UCSD-AML1 (cell line): ENCODE results near the gene ST8SIA6.
A peak's percentile ranks its signal among the peaks of the same experiment; 100 is the strongest.
"Not testable (repeated sequence)": the region's sequence is repeated elsewhere in the genome, so short reads cannot be mapped to it uniquely, and the experiment has no call there.

ENCODE experiments used
- DNase-seq: peaks from one replicate; lab custom pipeline; 2025; ENCODE audit not compliant: unreplicated experiment; lab: John Stamatoyannopoulos, UW

ST8SIA6 gene

DNA sequence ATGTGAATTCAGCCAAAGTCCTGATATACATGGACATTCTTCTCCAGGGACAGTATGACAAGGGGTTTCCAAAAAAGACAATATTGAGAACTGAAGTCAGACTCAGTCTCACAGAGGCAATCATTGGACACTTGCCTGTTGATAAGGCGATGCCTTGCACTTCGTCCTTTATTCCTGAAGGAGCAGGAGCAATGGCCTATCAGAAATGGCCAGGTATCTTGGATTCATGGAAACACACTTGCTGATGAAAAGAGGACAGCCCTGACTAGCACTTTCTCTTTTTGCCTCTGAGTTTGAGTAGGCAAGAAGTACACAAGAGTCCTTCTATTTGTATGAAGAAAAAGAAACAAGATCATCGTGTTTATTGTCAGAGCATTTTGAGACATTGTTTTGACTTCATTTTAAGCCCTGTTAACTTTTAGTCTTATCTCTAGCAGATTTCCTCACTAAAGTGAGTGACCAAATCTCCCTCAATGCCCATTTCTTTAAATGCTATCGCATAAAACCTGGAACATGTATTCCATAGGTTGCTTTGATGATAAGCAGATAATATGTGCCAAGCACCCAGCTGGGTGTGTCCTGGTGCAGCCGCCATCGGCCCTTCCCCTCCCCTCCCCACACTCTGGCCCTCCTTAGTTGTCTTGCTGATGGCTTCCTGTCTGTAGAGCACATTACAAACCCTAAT, 26.6 kb downstream of the ST8SIA6 start:
- peak; percentile 44 for DNase-seq

DNA sequence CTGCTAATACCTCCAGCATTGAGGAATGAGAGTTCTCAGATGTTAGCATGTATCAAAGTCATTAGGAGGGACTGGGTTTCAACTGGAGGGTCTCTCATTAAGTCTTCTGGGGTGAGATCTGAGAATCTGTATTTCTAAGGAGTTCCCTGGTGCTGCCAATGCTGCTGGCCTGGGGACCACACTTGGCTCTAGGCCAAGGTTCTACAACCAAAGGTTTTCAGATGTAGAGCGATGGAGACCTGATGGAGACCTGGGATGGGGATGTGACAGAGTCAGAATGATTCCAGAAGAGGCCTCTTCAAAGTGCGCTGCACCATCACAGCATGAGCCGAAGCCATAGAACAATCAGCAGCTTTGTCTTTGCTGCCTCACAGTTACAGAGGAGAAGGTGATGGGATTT, 27.2 kb downstream of the ST8SIA6 start:
- no peak for DNase-seq

DNA sequence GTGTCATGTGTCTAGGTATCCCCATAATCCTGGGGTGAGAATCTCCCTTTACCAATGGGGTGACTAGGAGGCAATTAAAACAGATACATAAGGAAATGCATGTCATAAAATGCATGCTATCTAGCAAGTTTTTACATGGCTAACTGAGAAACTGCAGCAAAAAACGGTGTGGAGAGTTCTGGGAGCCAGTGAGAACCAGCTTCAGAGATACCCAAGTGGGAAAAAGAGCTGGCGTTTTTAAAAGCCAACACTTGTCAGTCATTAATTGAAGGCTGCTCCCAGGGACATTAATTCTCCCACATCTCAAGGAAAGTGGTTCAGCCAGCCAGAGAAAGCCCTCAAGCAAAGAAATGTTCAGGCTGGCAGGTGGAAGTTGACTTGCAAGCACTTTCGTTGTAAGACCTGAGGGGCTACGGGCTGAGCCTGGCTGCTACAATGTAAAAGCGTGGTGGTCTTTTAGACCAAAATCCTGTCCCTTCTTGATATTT, 28.1 kb downstream of the ST8SIA6 start:
- no peak for DNase-seq

DNA sequence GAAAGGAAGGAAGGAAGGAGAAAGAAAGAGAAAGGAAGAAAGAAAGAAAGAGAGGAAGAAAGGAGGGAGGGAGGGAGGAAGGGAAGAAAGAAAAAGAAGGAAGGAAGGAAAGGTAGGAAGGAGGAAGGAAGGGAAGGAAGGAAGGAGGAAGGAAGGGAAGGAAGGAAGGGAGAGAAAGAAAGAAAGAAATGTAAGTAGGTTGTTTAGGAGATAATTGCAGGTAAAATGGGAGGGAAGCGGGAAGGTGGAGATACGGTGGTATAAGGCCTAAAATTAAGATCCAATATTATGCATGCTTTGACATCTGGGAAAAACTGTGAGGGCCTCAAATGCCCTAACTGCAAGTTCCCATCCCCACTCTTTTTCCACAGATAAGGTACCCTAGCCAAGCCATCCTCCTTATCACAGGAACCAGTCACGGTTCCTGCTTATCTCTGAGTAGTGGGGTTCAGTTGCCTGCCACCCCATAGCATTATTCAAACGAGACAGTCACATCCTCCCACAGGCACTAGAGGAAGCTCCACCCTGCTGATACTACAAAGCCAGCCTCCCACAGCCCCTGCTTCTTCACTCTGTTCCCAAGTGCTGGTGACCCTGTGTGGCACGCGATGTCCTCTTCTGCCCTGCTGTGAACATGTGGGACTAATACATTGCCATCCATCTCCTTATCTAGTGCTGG, 28.7 kb downstream of the ST8SIA6 start:
- DNase-seq: peak; percentile 81

DNA sequence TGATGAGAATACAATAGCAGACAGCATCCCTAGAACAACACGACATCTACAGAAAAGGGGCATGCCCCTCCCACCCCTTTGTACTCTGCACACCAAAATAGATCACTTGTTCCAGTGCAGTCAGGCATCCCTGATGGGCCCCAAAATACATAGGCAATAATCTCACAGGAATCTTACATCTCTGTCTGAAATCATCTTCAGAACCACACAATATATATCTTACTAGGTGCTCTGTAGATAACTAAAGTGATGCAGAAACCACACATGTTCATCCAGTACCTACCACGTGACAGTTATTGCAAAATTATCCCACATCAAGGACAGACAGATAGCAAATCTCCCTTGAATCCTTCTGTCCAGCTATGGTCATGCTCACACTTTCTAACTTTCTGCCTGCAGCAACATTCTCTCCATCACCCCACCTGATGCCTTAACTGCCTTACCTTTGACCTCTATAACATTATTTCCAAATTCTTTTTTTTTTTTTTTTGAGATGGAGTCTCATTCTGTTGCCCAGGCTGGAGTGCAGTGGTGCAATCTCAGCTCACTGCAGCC, 30.7 kb downstream of the ST8SIA6 start:
- DNase-seq: no peak

DNA sequence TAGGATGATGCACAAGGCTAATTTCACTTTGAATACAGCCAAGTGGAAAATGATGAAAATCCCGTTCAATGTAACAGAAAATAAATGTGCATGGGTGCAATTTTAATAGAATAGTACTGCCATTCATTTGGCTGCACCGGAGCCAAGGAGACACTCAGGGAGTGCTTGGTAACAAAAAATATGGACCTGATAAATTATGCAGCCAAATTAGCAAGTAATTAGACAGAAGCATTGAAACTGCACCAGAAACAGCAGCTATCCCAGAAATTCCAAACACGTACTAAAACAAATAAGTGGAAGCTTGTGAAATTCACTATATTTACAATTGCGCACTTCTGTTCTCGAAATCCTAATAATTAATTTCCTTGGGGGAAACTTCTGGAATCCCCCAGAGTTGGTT, 31.5 kb downstream of the ST8SIA6 start:
- no peak for DNase-seq

DNA sequence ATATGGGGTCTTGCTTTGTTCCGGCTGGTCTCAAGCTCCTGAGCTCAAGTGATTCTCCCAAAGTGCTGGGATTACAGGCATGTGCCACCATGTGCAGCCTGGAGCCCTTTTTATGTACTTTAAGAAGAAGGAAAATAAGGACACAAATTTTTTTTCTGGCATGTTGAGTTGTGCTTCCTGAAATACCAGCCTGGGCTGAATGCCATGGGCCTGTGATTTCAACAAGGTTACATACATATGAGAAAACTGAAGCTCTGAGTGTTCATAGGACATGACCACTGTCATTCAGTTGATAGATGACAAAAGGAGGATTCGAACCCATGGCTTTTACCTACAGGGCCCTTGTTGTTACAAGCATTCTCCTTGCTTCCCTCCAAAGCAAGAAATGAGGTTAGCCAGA, 36.1 kb downstream of the ST8SIA6 start:
- no peak for DNase-seq

DNA sequence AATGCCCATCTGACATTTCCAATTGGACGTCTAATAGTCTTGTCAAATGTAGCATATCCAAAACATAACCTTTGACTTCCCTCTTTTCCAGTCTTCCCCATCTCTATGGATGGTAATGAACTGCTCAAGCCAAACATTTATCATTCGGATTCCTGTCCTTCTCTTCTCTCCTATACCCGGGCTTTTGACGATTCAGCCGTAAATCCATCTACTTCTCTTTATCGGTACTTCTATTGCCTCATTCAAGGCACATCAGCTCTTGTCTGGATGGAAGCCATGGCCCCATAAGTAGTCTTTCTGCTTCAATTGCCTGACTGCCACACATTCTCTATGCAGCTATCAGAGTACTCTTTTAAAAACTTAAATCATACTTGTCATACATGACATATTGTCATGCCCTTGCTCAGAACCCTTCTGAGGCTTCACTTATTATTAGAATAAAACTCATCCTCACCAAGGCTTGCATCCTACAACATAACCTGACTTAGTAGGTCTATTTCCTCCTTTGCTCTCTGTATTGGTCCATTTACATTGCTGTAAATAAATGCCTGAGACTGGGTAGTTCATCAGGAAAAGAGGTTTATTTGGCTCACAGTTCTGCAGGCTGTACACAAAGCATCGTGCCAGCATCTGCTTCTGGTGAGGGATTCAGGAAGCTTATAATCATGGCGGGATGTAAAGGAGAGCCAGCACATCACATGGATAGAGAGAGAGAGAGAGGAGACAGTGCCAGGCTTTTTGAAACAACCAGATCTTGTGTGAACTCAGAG, 37.8 kb downstream of the ST8SIA6 start:
- no peak for DNase-seq

DNA sequence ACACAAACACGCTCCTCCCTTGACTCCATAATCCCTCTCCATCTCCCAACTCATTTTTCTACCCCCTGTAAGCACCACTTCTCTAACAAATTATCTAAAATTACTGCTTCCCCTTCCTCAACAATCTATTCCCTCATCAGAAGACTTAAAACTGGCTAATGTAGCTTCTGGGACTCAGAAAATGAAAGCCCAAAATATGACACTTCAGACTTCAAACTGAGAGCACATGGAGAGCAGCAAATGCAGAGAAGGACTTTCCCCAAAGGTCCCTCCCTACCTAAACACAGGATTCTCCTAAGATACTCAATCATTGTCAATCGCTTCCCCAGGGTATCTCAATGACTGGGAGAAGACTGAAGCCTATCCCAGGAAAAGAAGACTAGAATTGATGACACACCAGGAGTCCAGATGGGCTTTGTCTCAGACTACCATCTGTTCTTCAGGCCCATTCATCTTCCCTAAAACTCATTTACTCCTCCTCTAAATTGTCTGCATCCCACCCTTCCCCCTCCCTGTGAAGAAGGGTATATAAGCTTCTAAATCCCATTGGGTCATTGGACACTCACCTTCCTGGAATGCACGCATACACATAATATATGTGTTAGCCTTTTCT, 39.2 kb downstream of the ST8SIA6 start:
- no peak for DNase-seq

DNA sequence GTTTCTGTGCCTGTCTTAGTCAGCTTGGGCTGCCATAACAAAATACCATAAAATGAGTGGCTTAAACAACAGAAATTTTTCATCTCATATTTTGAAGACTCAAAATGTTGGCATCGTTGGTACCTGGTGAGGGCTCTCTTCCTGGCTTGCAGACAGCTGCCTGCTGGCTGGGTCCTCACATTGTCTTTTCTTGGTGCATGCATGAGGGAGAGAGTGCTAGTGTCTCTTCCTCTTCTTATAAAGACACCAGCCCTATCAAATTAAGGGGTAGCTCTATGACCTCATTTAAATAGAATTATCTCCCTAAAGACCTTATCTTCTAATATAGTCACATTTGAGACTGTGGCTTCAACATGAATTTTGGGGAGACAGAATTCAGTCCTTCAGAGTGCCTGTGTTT, 39.9 kb downstream of the ST8SIA6 start:
- no peak for DNase-seq

DNA sequence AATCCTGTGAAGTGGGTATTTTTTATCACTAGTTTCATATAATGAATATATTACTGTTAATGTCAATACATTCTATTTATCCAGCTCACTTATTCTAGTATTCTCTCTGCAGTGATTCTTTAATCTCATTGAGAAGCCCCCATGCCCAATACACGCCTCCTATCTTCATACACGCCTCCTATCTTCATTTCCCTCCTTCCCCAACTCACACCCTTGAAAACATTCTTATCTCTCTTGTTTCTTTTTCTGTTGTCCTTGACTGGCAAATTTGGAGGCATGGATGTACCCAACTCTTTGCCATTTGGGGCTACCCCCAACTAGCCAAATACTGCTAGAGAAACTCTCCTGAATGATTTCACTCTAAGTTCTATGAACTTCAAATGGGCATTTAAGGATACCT, 40.5 kb downstream of the ST8SIA6 start:
- no peak for DNase-seq

DNA sequence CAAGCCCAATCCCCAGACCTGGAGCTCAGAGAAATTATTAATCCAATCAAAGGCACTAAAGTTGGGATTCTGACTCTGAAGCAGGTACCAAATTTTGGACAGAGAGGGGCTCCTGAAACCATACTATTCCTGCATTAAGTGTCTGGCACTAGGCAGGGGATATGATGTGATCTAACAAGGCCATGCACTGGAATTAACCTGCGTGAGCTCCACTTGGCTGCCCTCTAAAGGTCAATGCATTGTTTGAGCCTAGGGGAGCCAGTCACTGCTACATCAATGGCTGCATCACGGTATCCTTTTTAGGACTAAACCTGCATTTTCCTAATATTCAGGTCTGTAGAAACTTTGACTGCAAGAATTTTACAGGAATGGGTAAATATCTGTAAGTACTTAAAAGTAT, 42.1 kb downstream of the ST8SIA6 start:
- DNase-seq: peak; percentile 19

DNA sequence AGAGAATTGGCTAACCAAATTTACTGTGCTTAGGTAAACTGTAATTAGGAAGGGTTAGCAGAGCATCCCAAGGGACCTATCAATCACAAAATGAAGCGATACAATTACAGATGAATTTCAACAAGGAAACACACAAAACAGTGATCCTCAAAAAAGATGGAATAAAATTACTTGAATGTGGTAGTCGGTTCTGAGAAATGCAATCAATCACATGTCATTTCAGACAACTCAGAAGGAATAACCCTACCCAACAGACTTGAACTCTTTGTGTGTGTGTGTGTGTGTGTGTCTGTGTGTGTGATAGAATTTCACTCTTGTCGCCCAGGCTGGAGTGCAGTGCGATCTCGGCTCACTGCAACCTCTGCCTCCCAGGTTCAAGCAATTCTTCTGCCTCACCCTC, 43.5 kb downstream of the ST8SIA6 start:
- no peak for DNase-seq

DNA sequence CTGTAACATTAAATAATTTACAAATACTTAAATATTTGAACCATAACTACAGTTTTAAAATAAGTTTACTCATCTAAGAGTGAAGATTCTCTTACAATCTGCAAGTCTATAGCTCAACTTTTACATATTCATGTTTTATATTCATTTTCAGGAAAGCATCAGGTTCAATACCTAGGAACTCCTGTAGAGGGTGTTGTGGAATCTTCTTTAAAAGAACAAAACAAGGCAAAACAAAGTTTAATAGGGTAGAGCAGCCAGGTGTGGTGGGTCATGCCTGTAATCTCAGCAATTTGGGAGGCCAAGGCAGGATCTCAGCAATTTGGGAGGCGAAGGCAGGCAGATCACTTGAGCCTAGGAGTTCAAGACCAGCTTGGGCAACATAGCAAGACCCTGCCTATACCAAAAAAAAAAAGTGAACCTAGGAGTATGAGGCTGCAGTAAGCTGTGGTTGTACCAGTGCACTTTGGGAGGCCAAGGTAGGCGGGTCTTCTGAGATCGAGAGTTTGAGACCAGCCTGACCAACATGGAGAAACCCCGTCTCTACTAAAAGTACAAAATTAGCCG, 45.1 kb downstream of the ST8SIA6 start:
- DNase-seq: no peak

DNA sequence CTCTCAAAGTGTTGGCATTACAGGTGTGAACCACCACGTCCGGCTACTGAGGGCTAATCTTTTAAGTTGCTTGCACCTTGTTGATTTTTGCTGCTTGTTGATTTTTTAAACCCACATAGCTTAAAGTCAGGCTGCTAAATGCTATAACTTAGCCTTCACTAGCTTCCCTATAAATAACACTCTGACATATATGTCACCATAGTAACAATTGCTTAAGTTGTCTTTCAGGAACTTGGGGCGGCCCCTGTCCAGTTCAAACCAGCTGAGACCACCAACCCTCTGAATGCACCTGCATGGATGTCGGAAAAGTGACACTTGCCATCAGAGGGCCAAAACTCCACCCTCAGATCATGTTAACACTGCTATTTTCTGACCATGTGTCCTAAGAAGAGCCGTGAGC, 47.3 kb downstream of the ST8SIA6 start:
- DNase-seq: no peak

DNA sequence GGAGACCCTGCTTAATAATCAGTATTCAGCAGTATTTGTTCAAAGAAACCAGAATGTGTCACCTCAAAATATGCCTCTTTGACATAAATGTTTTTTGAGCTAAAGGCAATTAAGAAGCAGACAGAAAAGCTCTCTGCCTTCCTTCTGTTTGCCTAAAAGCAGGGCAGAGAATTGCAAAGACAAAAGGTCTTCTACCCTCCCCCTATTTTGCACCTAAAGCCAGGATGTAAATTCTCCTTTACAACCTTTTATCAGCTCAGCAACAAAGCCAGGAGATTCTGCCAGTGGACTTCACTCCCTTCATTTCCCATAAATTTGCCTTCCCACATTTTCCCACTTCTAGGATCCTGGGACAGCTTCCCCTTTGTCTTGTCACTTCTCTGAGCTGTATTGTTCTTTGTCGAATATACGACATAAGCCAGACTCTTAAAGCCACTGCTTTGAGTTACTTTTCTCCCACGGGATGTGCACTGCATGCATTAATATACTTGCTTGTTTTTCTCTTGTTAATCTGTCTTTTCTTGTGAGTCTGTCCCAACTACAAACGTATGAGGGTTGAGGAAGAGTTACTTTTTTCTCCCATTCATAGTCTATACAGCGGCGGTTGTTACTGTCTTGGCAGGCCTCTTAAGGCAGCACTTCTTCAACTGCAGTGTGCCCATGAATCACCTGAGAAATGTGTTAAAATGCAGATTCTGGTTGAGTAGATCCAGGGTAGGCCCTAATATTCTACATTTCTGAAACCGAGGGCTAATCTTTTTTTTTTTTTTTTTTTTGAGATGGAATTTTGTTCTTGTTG, 48.2 kb downstream of the ST8SIA6 start:
- no peak for DNase-seq

DNA sequence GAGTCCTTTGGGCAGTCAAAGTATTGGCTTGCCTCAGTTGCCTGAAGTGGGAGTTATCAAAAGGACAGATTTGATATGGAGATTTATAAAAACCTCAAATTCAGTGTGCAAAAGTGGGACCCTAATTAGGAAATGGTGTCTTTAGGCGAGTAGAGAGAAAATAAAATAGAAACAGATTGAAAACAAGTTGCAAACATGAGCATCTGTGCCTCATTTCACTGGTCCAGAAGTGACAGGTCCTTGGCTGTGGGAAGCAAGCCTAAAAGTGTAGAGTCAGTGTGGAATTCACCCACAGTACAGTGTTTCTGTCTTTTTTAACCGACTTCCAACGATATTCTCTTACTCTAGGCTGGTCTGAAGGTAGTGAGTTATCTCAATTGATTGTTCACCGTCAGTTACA, 51.2 kb downstream of the ST8SIA6 start:
- no peak for DNase-seq

DNA sequence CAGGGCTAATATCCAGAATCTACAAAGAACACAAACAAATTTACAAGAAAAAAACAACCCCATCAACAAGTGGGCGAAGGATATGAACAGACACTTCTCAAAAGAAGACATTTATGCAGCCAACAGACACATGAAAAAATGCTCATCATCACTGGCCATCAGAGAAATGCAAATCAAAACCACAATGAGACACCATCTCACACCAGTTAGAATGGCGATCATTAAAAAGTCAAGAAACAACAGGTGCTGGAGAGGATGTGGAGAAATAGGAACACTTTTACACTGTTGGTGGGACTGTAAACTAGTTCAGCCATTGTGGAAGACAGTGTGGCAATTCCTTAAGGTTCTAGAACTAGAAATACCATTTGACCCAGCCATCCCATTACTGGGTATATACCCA, 52.4 kb downstream of the ST8SIA6 start:
- DNase-seq: not testable (repeated sequence)

DNA sequence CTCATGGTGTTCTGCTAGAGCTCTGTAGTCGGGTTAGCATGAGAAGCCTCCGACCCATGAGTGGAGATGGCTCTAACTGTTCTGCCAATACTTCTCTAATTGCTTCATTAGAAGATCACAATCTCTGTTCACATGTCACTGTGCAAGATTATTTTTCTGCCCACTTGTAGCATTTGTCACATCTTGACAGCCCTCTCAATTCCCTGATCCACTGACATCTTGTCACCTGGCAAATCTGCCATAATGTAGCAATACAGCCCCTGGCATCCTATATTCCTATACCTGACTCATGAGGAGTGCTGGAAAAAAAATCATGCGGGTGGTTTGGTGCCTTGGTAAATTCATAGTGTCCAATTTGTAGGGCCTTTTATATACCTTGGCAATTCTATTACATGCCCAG, 58.4 kb downstream of the ST8SIA6 start:
- no peak for DNase-seq

DNA sequence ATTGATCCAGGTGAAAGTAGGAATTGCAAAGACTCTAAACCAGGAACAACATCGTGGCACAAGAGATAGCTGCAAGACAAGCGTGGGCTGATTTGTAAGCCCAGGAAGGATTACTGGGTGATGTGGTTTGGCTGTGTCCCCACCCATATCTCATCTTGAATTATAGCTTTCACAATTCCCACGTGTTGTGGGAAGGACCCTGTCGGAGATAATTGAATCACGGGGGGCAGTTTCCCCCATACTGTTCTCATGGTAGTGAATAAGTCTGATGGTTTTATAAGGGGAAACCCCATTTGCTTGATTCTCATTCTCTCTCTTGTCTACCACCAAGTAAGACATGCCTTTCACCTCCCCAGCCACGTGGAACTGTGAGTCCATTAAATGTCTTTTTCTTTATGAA, 59.5 kb downstream of the ST8SIA6 start:
- DNase-seq: no peak
